ENCODE results near the gene EPB41L4A. TPM values are rescaled to one million over a fixed set of nuclear protein-coding genes. Genes with fewer than 3 reads are reported as not detected.
A peak's percentile ranks its signal among the peaks of the same experiment; 100 is the strongest.

EPB41L4A gene
- total and polyA plus RNA-seq, 2 donors (not counting 3 experiments of a cell fraction or from before 2014, with no cell fraction given): 6.0 to 17.9 TPM

DNA sequence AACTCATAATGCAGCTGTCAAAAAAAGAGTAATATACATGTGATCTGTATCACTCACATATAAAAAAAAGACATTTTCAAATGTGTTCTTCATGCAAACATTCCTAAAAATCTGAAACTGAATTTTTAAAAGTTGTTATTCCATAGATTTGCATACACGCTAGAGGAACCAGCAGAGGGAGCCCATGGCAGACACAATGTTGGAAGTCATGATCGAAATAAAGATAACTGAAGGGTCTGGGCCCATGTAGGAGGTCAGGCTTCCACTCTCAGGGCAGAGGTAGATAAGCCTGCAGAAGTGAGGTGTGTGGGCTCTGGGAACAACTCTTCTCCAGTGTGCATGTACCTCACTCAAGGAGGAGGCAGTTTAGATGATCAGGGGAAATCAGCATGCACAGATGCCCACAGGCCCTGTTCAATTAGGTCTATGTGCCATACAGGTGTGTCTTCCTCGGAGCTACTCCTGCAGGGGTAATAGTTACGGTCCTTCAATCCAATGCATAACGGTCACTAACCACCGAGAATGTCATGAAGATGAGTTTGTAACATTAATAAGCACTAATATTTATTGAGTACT, 208.6 kb downstream of the EPB41L4A start:
- H4K20me1 ChIP-seq (replicated peaks; ENCODE audit: control insufficient read depth, extremely low read depth, insufficient read depth, low read length): no peaks in the 10 kb centered on the region
- H3K27me3 ChIP-seq (ENCODE audit: control insufficient read depth in 2 of 2, insufficient read depth in 2 of 2, low read length in 2 of 2): no peaks in the 10 kb centered on the region
- no peak overlapping the region for H3K9ac ChIP-seq (replicated peaks; ENCODE audit: extremely low read depth, insufficient read depth, low read length)
- H3K9me3 ChIP-seq (replicated peaks; ENCODE audit: control insufficient read depth, insufficient read depth, low read length): no peaks in the 10 kb centered on the region
- TF ChIP-seq MYC (IDR thresholded peaks at IDR 0.05; ENCODE audit: low read depth, low read length) (no peak), GATA2 (IDR thresholded peaks at IDR 0.05; ENCODE audit: insufficient read depth, insufficient read length, low read depth, low read length) (peak; percentile 92), EZH2 (IDR thresholded peaks at IDR 0.05; ENCODE audit: borderline replicate concordance, low read depth, low read length, severe bottlenecking) (no peak)
- TF ChIP-seq, protein P1, sequence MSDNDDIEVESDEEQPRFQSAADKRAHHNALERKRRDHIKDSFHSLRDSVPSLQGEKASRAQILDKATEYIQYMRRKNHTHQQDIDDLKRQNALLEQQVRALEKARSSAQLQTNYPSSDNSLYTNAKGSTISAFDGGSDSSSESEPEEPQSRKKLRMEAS (IDR thresholded peaks at IDR 0.05; ENCODE audit: insufficient read depth, insufficient read length): no peak
- TF ChIP-seq, protein P2, sequence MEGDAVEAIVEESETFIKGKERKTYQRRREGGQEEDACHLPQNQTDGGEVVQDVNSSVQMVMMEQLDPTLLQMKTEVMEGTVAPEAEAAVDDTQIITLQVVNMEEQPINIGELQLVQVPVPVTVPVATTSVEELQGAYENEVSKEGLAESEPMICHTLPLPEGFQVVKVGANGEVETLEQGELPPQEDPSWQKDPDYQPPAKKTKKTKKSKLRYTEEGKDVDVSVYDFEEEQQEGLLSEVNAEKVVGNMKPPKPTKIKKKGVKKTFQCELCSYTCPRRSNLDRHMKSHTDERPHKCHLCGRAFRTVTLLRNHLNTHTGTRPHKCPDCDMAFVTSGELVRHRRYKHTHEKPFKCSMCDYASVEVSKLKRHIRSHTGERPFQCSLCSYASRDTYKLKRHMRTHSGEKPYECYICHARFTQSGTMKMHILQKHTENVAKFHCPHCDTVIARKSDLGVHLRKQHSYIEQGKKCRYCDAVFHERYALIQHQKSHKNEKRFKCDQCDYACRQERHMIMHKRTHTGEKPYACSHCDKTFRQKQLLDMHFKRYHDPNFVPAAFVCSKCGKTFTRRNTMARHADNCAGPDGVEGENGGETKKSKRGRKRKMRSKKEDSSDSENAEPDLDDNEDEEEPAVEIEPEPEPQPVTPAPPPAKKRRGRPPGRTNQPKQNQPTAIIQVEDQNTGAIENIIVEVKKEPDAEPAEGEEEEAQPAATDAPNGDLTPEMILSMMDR (IDR thresholded peaks at IDR 0.05; ENCODE audit: extremely low read depth in 1 of 2, insufficient read depth in 1 of 2, low read depth in 1 of 2, low read length in 2 of 2): peak; percentile 55 to 66
- no peaks in the 10 kb centered on the region for H3K4me1 ChIP-seq (ENCODE audit: control insufficient read depth, extremely low read depth, insufficient read depth, low read length)
- dilution Hi-C loops (cut with MboI; ENCODE audit: extremely low pct_ligation_motif_present, low sequenced_read_pairs): no loop called here
- no peaks in the 10 kb centered on the region for H3K36me3 ChIP-seq (ENCODE audit: control insufficient read depth in 2 of 2, extremely low read depth in 1 of 2, insufficient read depth in 2 of 2, low read length in 2 of 2)
- H3K4me3 ChIP-seq (replicated peaks in 1 of 3; ENCODE audit: insufficient read depth in 1 of 3, low read depth in 1 of 3, low read length in 3 of 3): no peak overlapping the region
- CTCF ChIA-PET: interaction anchor here (1.0 to 5.0 kb wide), 5 partner anchors 11 to 282 kb away, joined by 3 to 184 read pairs (median 6); partner anchors contain the start of gene EPB41L4A
- H2AFZ ChIP-seq (ENCODE audit: low read depth, low read length): no peak overlapping the region
- POLR2A ChIA-PET: no interaction called here
- DNase-seq (ENCODE audit: low read depth, low spot score): peak; percentile 63
- H3K79me2 ChIP-seq (ENCODE audit: control insufficient read depth, insufficient read depth, low read length): no peaks in the 10 kb centered on the region
- H3K27ac ChIP-seq (ENCODE audit: insufficient read depth, low read depth, low read length): no peak overlapping the region
- BruUV-seq (replicated peaks): no TSS peak
- peak; percentile 37 for FAIRE-seq
- no peaks in the 10 kb centered on the region for H3K9me1 ChIP-seq (replicated peaks; ENCODE audit: control insufficient read depth, extremely low read depth, insufficient read depth, low read length)
- H3K4me2 ChIP-seq (ENCODE audit: insufficient read depth, low read length): no peak overlapping the region
- intact Hi-C loops (cut with micrococcal nuclease): loop anchor here (1.0 to 2.0 kb wide), 4 partner anchors 24 to 319 kb away; no protein-coding TSS in a partner anchor
